Upper lobe of left lung (tissue), 6 donors: ENCODE data around the gene PHLDA1. TPM values are rescaled to one million over a fixed set of nuclear protein-coding genes. Genes with fewer than 3 reads are reported as not detected.

ENCODE experiments used
- ATAC-seq, 2 donors: fragments of 200-7000 bp; cut with Tn5 transposase; one replicate each; pipeline ENCODE4 v1.9.1; 2022; ENCODE audit warnings: mild to moderate bottlenecking in 2 of 2, moderate library complexity in 2 of 2; ENCODE audit not compliant: low FRiP score in 2 of 2
- DNase-seq, 2 donors: peaks; one replicate each; pipeline ENCODE4 v3.0.0-alpha.2; 2019 to 2020
- H3K27ac ChIP-seq, 4 donors: fragments of 200-600 bp; sonication (generic); one replicate each; pipeline ENCODE4 v1.5.1; 2016 to 2019
- H3K27me3 ChIP-seq, 4 donors: fragments of 200-600 bp; sonication (generic); one replicate each; pipeline ENCODE4 v1.5.1; 2017 to 2019
- H3K36me3 ChIP-seq, 4 donors: fragments of 200-600 bp; sonication (generic); one replicate each; pipeline ENCODE4 v1.5.1; 2016 to 2019
- H3K4me1 ChIP-seq, 4 donors: fragments of 200-600 bp; sonication (generic); one replicate each; pipeline ENCODE4 v1.5.1; 2018 to 2019
- H3K4me3 ChIP-seq, 4 donors: fragments of 200-600 bp; sonication (generic); one replicate each; pipeline ENCODE4 v1.5.1; 2017 to 2019; ENCODE audit warnings: mild to moderate bottlenecking in 2 of 4, moderate library complexity in 1 of 4
- H3K9me3 ChIP-seq, 4 donors: fragments of 200-600 bp; sonication (generic); one replicate each; pipeline ENCODE4 v1.5.1; 2018 to 2019
- EP300 ChIP-seq, 4 donors: sonication (generic); formaldehyde crosslinking; IDR thresholded peaks; one replicate each; pipeline ENCODE4 v1.5.1; 2017; ENCODE audit warnings: antibody characterized with exemption in 4 of 4, control low read depth in 2 of 4
- POLR2A ChIP-seq, 4 donors: fragments of 450-650 bp; IDR thresholded peaks; one replicate each; pipeline ENCODE4 v1.5.1; 2016 to 2017; ENCODE audit warnings: antibody characterized with exemption in 4 of 4, mild to moderate bottlenecking in 2 of 4
- POLR2AphosphoS5 ChIP-seq, 2 donors: sonication (generic); formaldehyde crosslinking; IDR thresholded peaks; one replicate each; pipeline ENCODE4 v1.5.1; 2017; ENCODE audit warnings: antibody characterized with exemption in 2 of 2
- WGBS, 2 donors: methylation state at CpG; one replicate each; pipeline ENCODE4 v1.1.5; 2017 to 2018; 5-methylcytosine and 5-hydroxymethylcytosine counted together
- total RNA-seq, 6 donors: library from RNA; depleted of rRNA in 4 of 6; stranded (reverse); fragments of >200 nt in 4 of 6; gene quantifications; one replicate each; pipeline versions ENCODE4 v1.1.0 to v1.2.1, GENCODE V29; 2016 to 2021
- TF ChIP-seq, protein P1 (sequence below), 6 experiments: fragments of 450-650 bp in 4 of 6; fragments of 200-600 bp in 2 of 6; sonication (generic) in 2 of 6; IDR thresholded peaks; one replicate each; pipeline ENCODE4 v1.5.1; 2016 to 2019; ENCODE audit warnings: antibody characterized with exemption in 6 of 6
- donor health status: DM: no; HTN: no; CAD: no; lungs with moderate emphysema.
- donor health status: DM: no; HTN: yes; CAD: no; lungs with severe emphysema.

PHLDA1 gene
- total RNA-seq, 6 donors from 2014 or later = 5.2 to 31.2 (median 14.0) TPM

DNA sequence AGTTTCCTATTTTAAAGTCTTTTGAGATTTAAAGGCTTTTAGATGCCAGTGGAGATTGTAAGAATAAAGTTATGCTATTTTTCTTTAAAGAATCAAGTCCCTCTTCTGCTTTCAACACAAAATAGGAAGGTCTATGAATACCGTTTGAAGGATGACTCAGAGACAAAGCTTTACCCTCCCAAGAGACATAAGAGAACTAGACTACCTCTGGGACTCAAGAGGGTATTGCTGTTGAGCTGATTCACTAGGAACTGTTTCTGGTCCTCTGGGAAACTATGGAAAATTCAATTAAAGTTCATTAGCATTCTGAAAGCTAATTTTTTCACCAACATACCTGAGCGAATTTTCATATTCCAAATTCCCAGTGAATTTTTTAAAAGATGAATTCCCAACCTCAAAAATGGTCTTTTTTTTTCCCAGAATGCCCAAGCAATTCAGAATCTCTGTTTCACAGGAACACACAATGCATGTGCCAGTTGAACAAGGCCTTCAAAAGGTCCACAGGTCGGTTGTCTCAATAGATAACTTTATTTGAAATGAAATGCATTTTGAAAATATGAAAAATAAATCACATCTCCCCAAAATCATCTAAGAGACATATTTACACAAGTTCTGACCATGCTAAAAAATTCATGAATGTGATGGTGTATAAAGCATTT is 6.5 kb downstream of the PHLDA1 start:
- 84 to 86% methylated on average over 3 of the region's 3 CpGs for WGBS, 2 donors
- H3K9me3 ChIP-seq = no peaks in the 10 kb centered on the region
- peaks cover 0 to 5% (median 0%) of the 10 kb centered on the region in 4 donors for H3K36me3 ChIP-seq
- H3K4me1 ChIP-seq = peaks cover 18 to 40% (median 29%) of the 10 kb centered on the region in 4 donors
- no peak overlapping the region for H3K4me3 ChIP-seq
- ATAC-seq (no peak), DNase-seq (no peak)
- H3K27me3 ChIP-seq = no peaks in the 10 kb centered on the region
- TF ChIP-seq POLR2AphosphoS5 (IDR thresholded peaks at IDR 0.05) (no peak), POLR2A (IDR thresholded peaks at IDR 0.05) (no peak), EP300 (IDR thresholded peaks at IDR 0.05) (no peak)
- TF ChIP-seq, protein P1, sequence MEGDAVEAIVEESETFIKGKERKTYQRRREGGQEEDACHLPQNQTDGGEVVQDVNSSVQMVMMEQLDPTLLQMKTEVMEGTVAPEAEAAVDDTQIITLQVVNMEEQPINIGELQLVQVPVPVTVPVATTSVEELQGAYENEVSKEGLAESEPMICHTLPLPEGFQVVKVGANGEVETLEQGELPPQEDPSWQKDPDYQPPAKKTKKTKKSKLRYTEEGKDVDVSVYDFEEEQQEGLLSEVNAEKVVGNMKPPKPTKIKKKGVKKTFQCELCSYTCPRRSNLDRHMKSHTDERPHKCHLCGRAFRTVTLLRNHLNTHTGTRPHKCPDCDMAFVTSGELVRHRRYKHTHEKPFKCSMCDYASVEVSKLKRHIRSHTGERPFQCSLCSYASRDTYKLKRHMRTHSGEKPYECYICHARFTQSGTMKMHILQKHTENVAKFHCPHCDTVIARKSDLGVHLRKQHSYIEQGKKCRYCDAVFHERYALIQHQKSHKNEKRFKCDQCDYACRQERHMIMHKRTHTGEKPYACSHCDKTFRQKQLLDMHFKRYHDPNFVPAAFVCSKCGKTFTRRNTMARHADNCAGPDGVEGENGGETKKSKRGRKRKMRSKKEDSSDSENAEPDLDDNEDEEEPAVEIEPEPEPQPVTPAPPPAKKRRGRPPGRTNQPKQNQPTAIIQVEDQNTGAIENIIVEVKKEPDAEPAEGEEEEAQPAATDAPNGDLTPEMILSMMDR (IDR thresholded peaks at IDR 0.05) = no peak
- H3K27ac ChIP-seq = no peak overlapping the region

DNA sequence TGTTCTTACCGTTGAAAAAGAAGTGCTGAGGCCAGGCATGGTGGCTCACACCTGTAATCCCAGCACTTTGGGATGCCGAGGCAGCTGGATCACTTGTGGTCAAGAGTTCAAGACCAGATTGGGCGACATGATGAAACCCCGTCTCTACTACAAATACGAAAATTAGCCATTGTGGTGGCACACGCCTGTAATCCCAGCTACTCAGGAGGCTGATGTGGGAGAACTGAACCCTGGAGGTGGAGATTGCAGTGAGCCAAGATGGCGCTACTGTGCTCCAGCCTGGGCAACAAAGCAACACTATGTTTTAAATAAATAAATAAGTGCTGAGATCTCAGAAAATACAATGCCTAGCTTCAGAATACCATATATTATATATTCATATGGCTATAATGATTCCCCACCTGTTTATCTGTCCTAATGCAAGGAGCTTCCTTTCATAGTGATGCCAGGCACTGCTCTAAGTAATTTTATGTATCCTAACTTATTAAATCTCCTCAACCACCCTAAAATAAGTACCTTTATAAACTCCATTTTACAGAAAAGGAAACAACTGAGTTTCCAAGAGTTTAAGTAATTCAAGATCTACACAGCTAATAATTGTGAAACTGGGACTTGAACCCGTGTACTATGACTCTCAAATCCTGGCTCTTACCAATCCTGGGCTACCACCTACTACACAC is 7.3 kb downstream of the PHLDA1 start:
- DNase-seq = no peak
- peaks cover 0 to 5% (median 0%) of the 10 kb centered on the region in 4 donors for H3K36me3 ChIP-seq
- H3K27me3 ChIP-seq = no peaks in the 10 kb centered on the region
- H3K4me3 ChIP-seq = no peak overlapping the region
- no peaks in the 10 kb centered on the region for H3K9me3 ChIP-seq
- no peak overlapping the region for H3K27ac ChIP-seq
- 84 to 88% methylated on average over 8 of the region's 8 CpGs for WGBS, 2 donors
- no peak for ATAC-seq
- TF ChIP-seq POLR2AphosphoS5 (IDR thresholded peaks at IDR 0.05) (no peak), EP300 (IDR thresholded peaks at IDR 0.05) (no peak), POLR2A (IDR thresholded peaks at IDR 0.05) (no peak)
- TF ChIP-seq, protein P1 (IDR thresholded peaks at IDR 0.05) = no peak
- peaks cover 16 to 42% (median 31%) of the 10 kb centered on the region in 4 donors for H3K4me1 ChIP-seq

DNA sequence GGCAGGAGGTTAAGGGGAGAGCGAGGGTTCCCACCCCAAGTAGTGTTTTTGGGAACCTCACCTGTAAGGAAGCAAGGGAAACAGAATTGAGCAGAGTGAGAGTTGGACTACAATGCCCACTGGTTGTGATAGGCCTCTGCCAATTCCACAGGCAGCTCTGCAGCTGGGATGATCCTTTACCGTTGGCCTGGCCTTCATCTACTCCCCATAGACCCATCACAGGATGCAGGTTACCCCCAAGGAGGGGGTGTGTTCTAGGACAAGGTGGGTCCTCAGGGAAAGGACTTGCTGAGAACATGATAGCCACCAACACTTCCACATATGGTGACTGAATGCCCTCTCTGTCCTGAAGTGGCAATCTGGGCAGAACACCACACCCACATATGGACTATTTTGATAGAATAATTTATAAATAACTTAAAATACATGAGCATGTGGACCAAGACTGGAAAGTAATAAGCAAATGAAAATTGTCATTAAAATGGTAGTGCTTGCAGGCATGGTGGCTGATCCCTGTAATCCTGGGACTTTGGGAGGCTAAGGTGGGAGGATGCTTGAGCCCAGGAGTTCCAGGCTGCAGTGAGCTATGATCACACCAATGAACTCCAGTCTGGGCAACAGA is 8.4 kb downstream of the PHLDA1 start:
- H3K27ac ChIP-seq = no peak overlapping the region
- no peaks in the 10 kb centered on the region for H3K27me3 ChIP-seq
- WGBS, 2 donors = 93 to 100% methylated on average over 2 of the region's 2 CpGs
- H3K4me3 ChIP-seq = no peak overlapping the region
- ATAC-seq = no peak
- DNase-seq = no peak
- peaks cover 18 to 42% (median 29%) of the 10 kb centered on the region in 4 donors for H3K4me1 ChIP-seq
- H3K9me3 ChIP-seq = no peaks in the 10 kb centered on the region
- no peak for TF ChIP-seq EP300 (IDR thresholded peaks at IDR 0.05)
- no peak for TF ChIP-seq POLR2AphosphoS5 (IDR thresholded peaks at IDR 0.05)
- no peak for TF ChIP-seq POLR2A (IDR thresholded peaks at IDR 0.05)
- TF ChIP-seq, protein P1 (IDR thresholded peaks at IDR 0.05) = no peak
- peaks cover 0 to 2% (median 0%) of the 10 kb centered on the region in 4 donors for H3K36me3 ChIP-seq

- DNase-seq = no peak
Measured at GRCh38 chr12:76022506-76022905, 9.1 kb downstream of the PHLDA1 start.

More at GRCh38 chr12:76022506-76022905, 9.1 kb downstream of the PHLDA1 start:
- H3K36me3 ChIP-seq = no peaks in the 10 kb centered on the region
- H3K27me3 ChIP-seq = no peaks in the 10 kb centered on the region
- no peak overlapping the region for H3K27ac ChIP-seq
- ATAC-seq = no peak
- no peaks in the 10 kb centered on the region for H3K9me3 ChIP-seq
- no peak overlapping the region for H3K4me3 ChIP-seq
- peaks cover 23 to 42% (median 29%) of the 10 kb centered on the region in 4 donors for H3K4me1 ChIP-seq
- no peak for TF ChIP-seq POLR2AphosphoS5 (IDR thresholded peaks at IDR 0.05)
- no peak for TF ChIP-seq POLR2A (IDR thresholded peaks at IDR 0.05)
- no peak for TF ChIP-seq EP300 (IDR thresholded peaks at IDR 0.05)
- TF ChIP-seq, protein P1 (IDR thresholded peaks at IDR 0.05) = no peak
- 86 to 92% methylated on average over 3 of the region's 3 CpGs for WGBS, 2 donors
